HEK293 (cell line): ENCODE results near the gene SPEM1.

Experiments
- CTCF ChIA-PET: fragments of 350-600 bp; formaldehyde crosslinking; extraction: SDS; loops from one replicate; lab custom pipeline; 2021; ENCODE audit warnings: antibody characterized with exemption; lab: Yijun Ruan, JAX
- POLR2A ChIA-PET: fragments of 300-600 bp; formaldehyde crosslinking; extraction: SDS; loops from one replicate; lab custom pipeline; 2020; ENCODE audit warnings: antibody characterized with exemption, inconsistent platforms; lab: Yijun Ruan, JAX
- H3K27ac ChIP-seq: fragments of 200-500 bp; sonication (Bioruptor generic); 2 replicates; pipeline ENCODE4 v1.5.1; 2014; ENCODE audit warnings: low read depth, low read length, control low read depth, inconsistent platforms; ENCODE audit errors: extremely low read depth
- H3K36me3 ChIP-seq, 2 experiments: fragments of 200-500 bp in 1 of 2; sonication (Bioruptor generic) in 1 of 2; 1 replicate in 1 of 2; 2 replicates in 1 of 2; pipeline ENCODE4 v1.5.1; 2014 to 2017; ENCODE audit warnings: inconsistent platforms in 2 of 2, low read length in 2 of 2; ENCODE audit not compliant: control insufficient read depth in 2 of 2, insufficient read depth in 1 of 2
- H3K4me1 ChIP-seq: fragments of 200-500 bp; sonication (Bioruptor generic); 2 replicates; pipeline ENCODE4 v1.5.1; 2014; ENCODE audit warnings: mild to moderate bottlenecking, low read length, inconsistent platforms; ENCODE audit not compliant: control insufficient read depth, insufficient read depth
- H3K4me3 ChIP-seq: 2 replicates; pipeline ENCODE4 v1.5.1; 2011; ENCODE audit warnings: low read depth, mild to moderate bottlenecking, control low read depth, low read length, moderate library complexity
- H3K9me3 ChIP-seq: fragments of 200-500 bp; sonication (Bioruptor generic); 2 replicates; pipeline ENCODE4 v1.5.1; 2014; ENCODE audit warnings: low read depth, low read length, inconsistent platforms; ENCODE audit not compliant: control insufficient read depth, insufficient read depth
- ATF2 ChIP-seq: fragments of 450-650 bp; formaldehyde crosslinking; IDR thresholded peaks from 2 replicates; pipeline ENCODE4 v1.5.1; 2016; ENCODE audit warnings: missing biosample characterization, missing genetic modification characterization, low read depth
- EGR2 ChIP-seq: fragments of 450-650 bp; formaldehyde crosslinking; IDR thresholded peaks from 2 replicates; pipeline ENCODE4 v1.5.1; 2016; ENCODE audit warnings: low read depth, missing biosample characterization, missing genetic modification characterization
- HIC1 ChIP-seq: fragments of 450-650 bp; formaldehyde crosslinking; IDR thresholded peaks from 2 replicates; pipeline ENCODE4 v1.5.1; 2016; ENCODE audit warnings: missing biosample characterization, missing genetic modification characterization
- INSM2 ChIP-seq: fragments of 450-650 bp; formaldehyde crosslinking; IDR thresholded peaks from 2 replicates; pipeline ENCODE4 v1.5.1; 2016; ENCODE audit warnings: missing biosample characterization, missing genetic modification characterization
- MZF1 ChIP-seq: fragments of 450-650 bp; formaldehyde crosslinking; IDR thresholded peaks from 2 replicates; pipeline ENCODE4 v1.5.1; 2017; ENCODE audit warnings: missing biosample characterization, missing genetic modification characterization, borderline replicate concordance
- PRDM10 ChIP-seq: fragments of 450-650 bp; formaldehyde crosslinking; IDR thresholded peaks from 2 replicates; pipeline ENCODE4 v1.5.1; 2016; ENCODE audit warnings: missing biosample characterization, missing genetic modification characterization
- REST ChIP-seq: fragments of 450-650 bp; formaldehyde crosslinking; IDR thresholded peaks from 2 replicates; pipeline ENCODE4 v1.5.1; 2016; ENCODE audit warnings: missing biosample characterization, missing genetic modification characterization
- YY2 ChIP-seq: fragments of 450-650 bp; formaldehyde crosslinking; IDR thresholded peaks from 2 replicates; pipeline ENCODE4 v1.5.1; 2016; ENCODE audit warnings: missing biosample characterization, missing genetic modification characterization
- ZFHX2 ChIP-seq: fragments of 450-650 bp; formaldehyde crosslinking; conservative IDR thresholded peaks from 2 replicates; pipeline ENCODE4 v1.5.1; 2016; ENCODE audit warnings: missing biosample characterization, missing genetic modification characterization
- ZNF133 ChIP-seq: fragments of 450-650 bp; formaldehyde crosslinking; IDR thresholded peaks from 2 replicates; pipeline ENCODE4 v1.5.1; 2016; ENCODE audit warnings: missing biosample characterization, missing genetic modification characterization
- ZNF23 ChIP-seq: fragments of 450-650 bp; formaldehyde crosslinking; IDR thresholded peaks from 2 replicates; pipeline ENCODE4 v1.5.1; 2016; ENCODE audit warnings: missing biosample characterization, missing genetic modification characterization, borderline replicate concordance
- ZNF426 ChIP-seq: fragments of 450-650 bp; formaldehyde crosslinking; IDR thresholded peaks from 2 replicates; pipeline ENCODE4 v1.5.1; 2017; ENCODE audit warnings: missing biosample characterization, missing genetic modification characterization, mild to moderate bottlenecking, inconsistent platforms, moderate library complexity
- ZNF549 ChIP-seq: fragments of 450-650 bp; IDR thresholded peaks from 2 replicates; pipeline ENCODE4 v1.5.1; 2018; ENCODE audit warnings: missing biosample characterization, missing genetic modification characterization, mild to moderate bottlenecking, inconsistent platforms, moderate library complexity
- ZNF555 ChIP-seq: fragments of 450-650 bp; formaldehyde crosslinking; conservative IDR thresholded peaks from 2 replicates; pipeline ENCODE4 v1.5.1; 2017; ENCODE audit warnings: missing biosample characterization, mild to moderate bottlenecking, missing genetic modification characterization, inconsistent platforms
- ZNF692 ChIP-seq: fragments of 450-650 bp; formaldehyde crosslinking; IDR thresholded peaks from 2 replicates; pipeline ENCODE4 v1.5.1; 2016; ENCODE audit warnings: missing biosample characterization, missing genetic modification characterization
- ZNF777 ChIP-seq: fragments of 450-650 bp; formaldehyde crosslinking; IDR thresholded peaks from 2 replicates; pipeline ENCODE4 v1.5.1; 2017; ENCODE audit warnings: missing biosample characterization, missing genetic modification characterization, borderline replicate concordance

The SPEM1 gene

GRCh38 chr17:7409716-7410115, 10.4 kb upstream of the SPEM1 start:
- no peak overlapping the region for H3K27ac ChIP-seq
- H3K9me3 ChIP-seq: no peaks in the 10 kb centered on the region
- TF ChIP-seq YY2 (tag by site-specific recombination) (no peak), REST (tag by site-specific recombination) (no peak), ZNF692 (no peak), ZNF549 (tag by site-specific recombination) (no peak), INSM2 (no peak), ZNF133 (tag by site-specific recombination) (no peak), ZNF23 (no peak), ZNF426 (tag by site-specific recombination) (no peak), ZNF777 (tag by site-specific recombination) (no peak)
- TF ChIP-seq, all 188 proteins: peak for 0
- CTCF ChIA-PET: interaction anchor here (0.6 kb wide), 1 partner anchor 55 kb away, joined by 5 read pairs; no protein-coding TSS in a partner anchor
- POLR2A ChIA-PET: interaction anchor here (0.6 kb wide), 1 partner anchor 11 kb away, joined by 3 read pairs; no protein-coding TSS in a partner anchor
- Histone ChIP-seq H3K4me1 (0 out of 2 replicates have a peak, but pooled peaks cover 5% of the 10 kb centered on the region), H3K36me3 (peaks cover 3 to 36% of the 10 kb centered on the region in 2 experiments), H3K4me3 (no peak overlapping the region)

GRCh38 chr17:7410634-7411426, 9.3 kb upstream of the SPEM1 start:
- peaks cover 3 to 47% of the 10 kb centered on the region in 2 experiments for H3K36me3 ChIP-seq
- no peak overlapping the region for H3K27ac ChIP-seq
- ChIA-PET CTCF (interaction anchor here (0.6 to 1.2 kb wide), 3 partner anchors 13 to 55 kb away, joined by 3 to 4 read pairs (median 4); no protein-coding TSS in a partner anchor), POLR2A (interaction anchor here (1.0 kb wide), 1 partner anchor 13 kb away, joined by 6 read pairs; no protein-coding TSS in a partner anchor)
- H3K4me1 ChIP-seq: no peaks in the 10 kb centered on the region
- no peaks in the 10 kb centered on the region for H3K9me3 ChIP-seq
- H3K4me3 ChIP-seq: no peak overlapping the region
- TF ChIP-seq HIC1 (tag by site-specific recombination) (peak; percentile 63; the same call in 1 of the 2 replicates), ZNF133 (tag by site-specific recombination) (no peak), MZF1 (no peak), ZNF555 (tag by site-specific recombination) (no peak), ZFHX2 (0 out of 2 replicates have a peak, but pooled peaks have one; percentile 25), PRDM10 (tag by site-specific recombination) (peak; percentile 91), EGR2 (tag by site-specific recombination) (peak; percentile 48), ATF2 (tag by site-specific recombination) (no peak)
